ENCODE results near the gene LMCD1. TPM values are rescaled to one million over a fixed set of nuclear protein-coding genes. Genes with fewer than 3 reads are reported as not detected.

Gene LMCD1
- total RNA-seq, 3 donors from 2014 or later (not counting 1 experiment from before 2014, with no cell fraction given), result not detected

GRCh38 chr3:8519156-8519555 is 17.5 kb downstream of the LMCD1 start:
- no peaks in the 10 kb centered on the region for H3K36me3 Mint-ChIP-seq
- H3K36me3 ChIP-seq (ENCODE audit: control insufficient read depth, insufficient read depth, low read length), result no peaks in the 10 kb centered on the region

GRCh38 chr3:8519774-8520448 is 18.3 kb downstream of the LMCD1 start:
- no peaks in the 10 kb centered on the region for H3K9me3 Mint-ChIP-seq
- H3K27me3 Mint-ChIP-seq (ENCODE audit: low read depth in 2 of 2), result peaks cover 3 to 17% of the 10 kb centered on the region in 2 donors
- intact Hi-C loops (cut with micrococcal nuclease), result no loop called here
- DNase-seq, result no peak
- H3K36me3 Mint-ChIP-seq, result no peaks in the 10 kb centered on the region
- no peak for ATAC-seq
- no peak overlapping the region for H3K27ac Mint-ChIP-seq
- H3K4me3 Mint-ChIP-seq, result no peak overlapping the region
- no peak for TF ChIP-seq CTCF (IDR thresholded peaks at IDR 0.05)
- H3K4me1 ChIP-seq (ENCODE audit: control insufficient read depth, insufficient read depth, low read length), result peaks cover 2% of the 10 kb centered on the region
- H3K9me3 ChIP-seq (ENCODE audit: control insufficient read depth, insufficient read depth, low read length), result no peaks in the 10 kb centered on the region
- H3K36me3 ChIP-seq (ENCODE audit: control insufficient read depth, insufficient read depth, low read length), result no peaks in the 10 kb centered on the region
- H3K27ac ChIP-seq (ENCODE audit: low read length), result no peak overlapping the region
- 80% methylated on average over 1 of the region's 2 CpGs for WGBS (ENCODE audit: insufficient coverage)
- no peaks in the 10 kb centered on the region for H3K4me1 Mint-ChIP-seq
- H3K27me3 ChIP-seq (ENCODE audit: control insufficient read depth, insufficient read depth, low read length), result no peaks in the 10 kb centered on the region
- H3K4me3 ChIP-seq (ENCODE audit: low read length), result no peak overlapping the region

More at GRCh38 chr3:8519156-8519555, 17.5 kb downstream of the LMCD1 start:
- H3K27ac Mint-ChIP-seq, result no peak overlapping the region
- H3K9me3 ChIP-seq (ENCODE audit: control insufficient read depth, insufficient read depth, low read length), result no peaks in the 10 kb centered on the region
- no peak overlapping the region for H3K4me3 ChIP-seq (ENCODE audit: low read length)
- H3K4me1 Mint-ChIP-seq, result no peaks in the 10 kb centered on the region
- intact Hi-C loops (cut with micrococcal nuclease), result no loop called here
- no peak for DNase-seq
- H3K27ac ChIP-seq (ENCODE audit: low read length), result no peak overlapping the region
- 81% methylated on average over 3 of the region's 3 CpGs for WGBS (ENCODE audit: insufficient coverage)
- H3K9me3 Mint-ChIP-seq, result no peaks in the 10 kb centered on the region
- no peaks in the 10 kb centered on the region for H3K4me1 ChIP-seq (ENCODE audit: control insufficient read depth, insufficient read depth, low read length)
- H3K27me3 ChIP-seq (ENCODE audit: control insufficient read depth, insufficient read depth, low read length), result no peaks in the 10 kb centered on the region
- H3K27me3 Mint-ChIP-seq (ENCODE audit: low read depth in 2 of 2), result peaks cover 3 to 17% of the 10 kb centered on the region in 2 donors
- TF ChIP-seq CTCF (IDR thresholded peaks at IDR 0.05), result no peak
- ATAC-seq, result no peak
- no peak overlapping the region for H3K4me3 Mint-ChIP-seq

- no peaks in the 10 kb centered on the region for H3K36me3 ChIP-seq (ENCODE audit: control insufficient read depth, insufficient read depth, low read length)
Observed at GRCh38 chr3:8520816-8521403, 19.3 kb downstream of the LMCD1 start.

More at GRCh38 chr3:8520816-8521403, 19.3 kb downstream of the LMCD1 start:
- ATAC-seq (no peak), DNase-seq (no peak)
- H3K36me3 Mint-ChIP-seq, result no peaks in the 10 kb centered on the region
- intact Hi-C loops (cut with micrococcal nuclease), result no loop called here
- Histone ChIP-seq H3K27ac (ENCODE audit: low read length) (no peak overlapping the region), H3K4me1 (ENCODE audit: control insufficient read depth, insufficient read depth, low read length) (peaks cover 2% of the 10 kb centered on the region), H3K4me3 (ENCODE audit: low read length) (no peak overlapping the region), H3K9me3 (ENCODE audit: control insufficient read depth, insufficient read depth, low read length) (no peaks in the 10 kb centered on the region), H3K27me3 (ENCODE audit: control insufficient read depth, insufficient read depth, low read length) (no peaks in the 10 kb centered on the region)
- no peaks in the 10 kb centered on the region for H3K4me1 Mint-ChIP-seq
- TF ChIP-seq CTCF (IDR thresholded peaks at IDR 0.05), result no peak
- H3K9me3 Mint-ChIP-seq, result no peaks in the 10 kb centered on the region
- no peak overlapping the region for H3K27ac Mint-ChIP-seq
- H3K4me3 Mint-ChIP-seq, result no peak overlapping the region
- H3K27me3 Mint-ChIP-seq (ENCODE audit: low read depth in 2 of 2), result peaks cover 0 to 17% of the 10 kb centered on the region in 2 donors
- WGBS (ENCODE audit: insufficient coverage), result 87% methylated on average over 9 of the region's 9 CpGs
